H9 (cell line): ENCODE results near the gene DQX1. TPM values are rescaled to one million over a fixed set of nuclear protein-coding genes. Genes with fewer than 3 reads are reported as not detected.

ENCODE experiments used
- DNase-seq: peaks from one replicate; pipeline ENCODE4 v3.0.0-alpha.2; 2017
- H2AFZ ChIP-seq: one replicate; pipeline ENCODE4 v1.6.1; 2013; ENCODE audit warnings: mild to moderate bottlenecking, low read length, control low read depth, moderate library complexity
- H2AK5ac ChIP-seq: 2 replicates; pipeline ENCODE4 v1.6.1; 2013; ENCODE audit warnings: low read length, control low read depth, mixed read lengths; ENCODE audit not compliant: insufficient read length
- H2BK120ac ChIP-seq: one replicate; pipeline ENCODE4 v1.6.1; 2013; ENCODE audit warnings: low read depth, mild to moderate bottlenecking, low read length, control low read depth, inconsistent platforms; ENCODE audit not compliant: poor library complexity, severe bottlenecking
- H2BK12ac ChIP-seq: 2 replicates; pipeline ENCODE4 v1.6.1; 2013; ENCODE audit warnings: low read length, control low read depth, mixed read lengths, low read depth; ENCODE audit not compliant: insufficient read length
- H2BK15ac ChIP-seq: 2 replicates; pipeline ENCODE4 v1.6.1; 2013; ENCODE audit warnings: low read depth, low read length, control low read depth
- H2BK20ac ChIP-seq: one replicate; pipeline ENCODE4 v1.6.1; 2013; ENCODE audit warnings: low read depth, mild to moderate bottlenecking, low read length, control low read depth, inconsistent platforms; ENCODE audit not compliant: poor library complexity, severe bottlenecking
- H2BK5ac ChIP-seq: 2 replicates; pipeline ENCODE4 v1.6.1; 2013; ENCODE audit warnings: low read length, control low read depth, mixed read lengths; ENCODE audit not compliant: insufficient read length
- H3K14ac ChIP-seq: 2 replicates; pipeline ENCODE4 v1.6.1; 2013; ENCODE audit warnings: low read length, control low read depth; ENCODE audit not compliant: insufficient read depth
- H3K18ac ChIP-seq: 2 replicates; pipeline ENCODE4 v1.6.1; 2013; ENCODE audit warnings: low read depth, mild to moderate bottlenecking, mixed read lengths, low read length, control low read depth; ENCODE audit not compliant: insufficient read length
- H3K23ac ChIP-seq: 2 replicates; pipeline ENCODE4 v1.6.1; 2013; ENCODE audit warnings: low read length, control low read depth, mixed read lengths, low read depth; ENCODE audit not compliant: insufficient read length
- H3K23me2 ChIP-seq: 2 replicates; pipeline ENCODE4 v1.6.1; 2013; ENCODE audit warnings: low read depth, mild to moderate bottlenecking, mixed read lengths, low read length, control low read depth; ENCODE audit not compliant: insufficient read length, poor library complexity, severe bottlenecking
- H3K27ac ChIP-seq: 2 replicates; pipeline ENCODE4 v1.5.1; 2013; ENCODE audit warnings: low read length, control low read depth, mixed read lengths, low read depth; ENCODE audit not compliant: insufficient read length
- H3K27me3 ChIP-seq: 2 replicates; pipeline ENCODE4 v1.6.1; 2013; ENCODE audit warnings: low read length, control low read depth, inconsistent platforms; ENCODE audit not compliant: insufficient read depth
- H3K4ac ChIP-seq: 2 replicates; pipeline ENCODE4 v1.6.1; 2013; ENCODE audit warnings: low read depth, mild to moderate bottlenecking, control low read depth, inconsistent platforms, low read length, moderate library complexity
- H3K4me1 ChIP-seq: 2 replicates; pipeline ENCODE4 v1.6.1; 2013; ENCODE audit warnings: low read length, control low read depth, inconsistent platforms; ENCODE audit not compliant: insufficient read depth
- H3K4me2 ChIP-seq: 2 replicates; pipeline ENCODE4 v1.6.1; 2013; ENCODE audit warnings: low read length, control low read depth, mixed read lengths; ENCODE audit not compliant: insufficient read length, insufficient read depth
- H3K56ac ChIP-seq: 2 replicates; pipeline ENCODE4 v1.6.1; 2013; ENCODE audit warnings: low read depth, mild to moderate bottlenecking, mixed read lengths, low read length, control low read depth; ENCODE audit not compliant: insufficient read length
- H3K79me1 ChIP-seq: 2 replicates; pipeline ENCODE4 v1.6.1; 2013; ENCODE audit warnings: low read depth, mild to moderate bottlenecking, moderate library complexity, low read length, control low read depth, inconsistent platforms; ENCODE audit not compliant: insufficient read depth, poor library complexity, severe bottlenecking
- H3K79me2 ChIP-seq: 2 replicates; pipeline ENCODE4 v1.6.1; 2013; ENCODE audit warnings: low read length, control low read depth, inconsistent platforms; ENCODE audit not compliant: insufficient read depth
- H3K9ac ChIP-seq: 2 replicates; pipeline ENCODE4 v1.6.1; 2013; ENCODE audit warnings: low read length, control low read depth, mixed read lengths; ENCODE audit not compliant: insufficient read length; ENCODE audit errors: extremely low read depth
- H3K9me3 ChIP-seq: one replicate; pipeline ENCODE4 v1.6.1; 2013; ENCODE audit warnings: low read depth, low read length, inconsistent platforms; ENCODE audit not compliant: control insufficient read depth
- H3T11ph ChIP-seq: one replicate; pipeline ENCODE4 v1.6.1; 2013; ENCODE audit warnings: mild to moderate bottlenecking, low read length, control low read depth, inconsistent platforms
- H4K20me1 ChIP-seq: one replicate; pipeline ENCODE4 v1.6.1; 2013; ENCODE audit not compliant: control insufficient read depth, insufficient read length, insufficient read depth
- H4K5ac ChIP-seq: 2 replicates; pipeline ENCODE4 v1.6.1; 2013; ENCODE audit warnings: low read depth, mild to moderate bottlenecking, mixed read lengths, low read length, control low read depth; ENCODE audit not compliant: insufficient read length
- H4K8ac ChIP-seq: replicated peaks from 2 replicates; pipeline ENCODE4 v1.6.1; 2013; ENCODE audit warnings: low read length, control low read depth, mixed read lengths, low read depth; ENCODE audit not compliant: insufficient read length
- H4K91ac ChIP-seq: 2 replicates; pipeline ENCODE4 v1.6.1; 2013; ENCODE audit warnings: low read depth, mild to moderate bottlenecking, moderate library complexity, mixed read lengths, low read length, control low read depth; ENCODE audit not compliant: insufficient read length
- H3K27ac Mint-ChIP-seq, 3 experiments: 2 replicates in 2 of 3; 3 replicates in 1 of 3; pipeline ENCODE4 v1.8.0; 2020 to 2021; ENCODE audit warnings: mixed read lengths in 3 of 3, mild to moderate bottlenecking in 1 of 3, moderate library complexity in 1 of 3
- H3K27me3 Mint-ChIP-seq: 2 replicates; pipeline ENCODE4 v1.8.0; 2021; ENCODE audit warnings: low read depth, mild to moderate bottlenecking, moderate library complexity, mixed read lengths
- H3K36me3 Mint-ChIP-seq, 3 experiments: 2 replicates in 2 of 3; 3 replicates in 1 of 3; pipeline ENCODE4 v1.8.0; 2020 to 2021; ENCODE audit warnings: low read depth in 3 of 3, mixed read lengths in 3 of 3; ENCODE audit not compliant: insufficient read depth in 1 of 3
- H3K4me1 Mint-ChIP-seq, 2 experiments: 2 replicates each; pipeline ENCODE4 v1.8.0; 2020; ENCODE audit warnings: mixed read lengths in 2 of 2
- H3K4me3 Mint-ChIP-seq, 2 experiments: 2 replicates in 1 of 2; 3 replicates in 1 of 2; pipeline ENCODE4 v1.8.0; 2020 to 2021; ENCODE audit warnings: mild to moderate bottlenecking in 2 of 2, mixed read lengths in 2 of 2, moderate library complexity in 1 of 2
- H3K9me3 Mint-ChIP-seq, 2 experiments: 2 replicates in 1 of 2; 3 replicates in 1 of 2; pipeline ENCODE4 v1.8.0; 2020; ENCODE audit warnings: mild to moderate bottlenecking in 2 of 2, mixed read lengths in 2 of 2, moderate library complexity in 1 of 2
- CTCF ChIP-seq: fragments of 200-600 bp; sonication (generic); conservative IDR thresholded peaks from 3 replicates; pipeline ENCODE4 v1.8.0; 2021; ENCODE audit warnings: antibody characterized with exemption, mild to moderate bottlenecking
- WGBS: extraction: QIAGEN DNeasy Blood & Tissue Kit; methylation state at CpG from one replicate; pipeline ENCODE4 v1.1.7; 2013; ENCODE audit warnings: missing lambda C conversion rate, low lambda C conversion rate, mixed read lengths; ENCODE audit not compliant: insufficient read length; ENCODE audit errors: extremely low coverage; 5-methylcytosine and 5-hydroxymethylcytosine counted together
- total RNA-seq: library from RNA; stranded (reverse); gene quantifications from 2 replicates; pipeline ENCODE4 v1.2.1, GENCODE V29; 2021

DQX1 gene
- total RNA-seq, 1 experiment from 2014 or later, result 0.98 TPM

GRCh38 chr2:74571058-74571457, 45.0 kb upstream of the DQX1 start:
- no peak overlapping the region for H3K27ac Mint-ChIP-seq
- no peak overlapping the region for H3T11ph ChIP-seq
- no peak overlapping the region for H3K18ac ChIP-seq
- H2BK20ac ChIP-seq, result no peak overlapping the region
- H3K23ac ChIP-seq, result no peak overlapping the region
- no peak overlapping the region for H2BK15ac ChIP-seq
- H3K9ac ChIP-seq, result no peak overlapping the region
- no CpG with 5 or more reads among the region's 1 CpG for WGBS
- no peaks in the 10 kb centered on the region for H3K4me1 ChIP-seq
- no peak overlapping the region for H4K5ac ChIP-seq
- no peaks in the 10 kb centered on the region for H3K79me2 ChIP-seq
- no peak overlapping the region for H2BK5ac ChIP-seq
- no peak for TF ChIP-seq CTCF
- no peaks in the 10 kb centered on the region for H3K9me3 Mint-ChIP-seq
- no peak overlapping the region for H3K4me3 Mint-ChIP-seq
- H4K8ac ChIP-seq, result no peak overlapping the region
- H3K4me2 ChIP-seq, result no peak overlapping the region
- no peaks in the 10 kb centered on the region for H3K23me2 ChIP-seq
- no peak overlapping the region for H3K56ac ChIP-seq
- H3K79me1 ChIP-seq, result no peaks in the 10 kb centered on the region
- H3K9me3 ChIP-seq, result no peaks in the 10 kb centered on the region
- H2BK120ac ChIP-seq, result no peak overlapping the region
- H2AFZ ChIP-seq, result no peak overlapping the region
- no peaks in the 10 kb centered on the region for H3K36me3 Mint-ChIP-seq
- H3K27me3 Mint-ChIP-seq, result peaks cover 8% of the 10 kb centered on the region
- no peak for DNase-seq
- no peaks in the 10 kb centered on the region for H3K27me3 ChIP-seq
- no peaks in the 10 kb centered on the region for H4K20me1 ChIP-seq
- H2BK12ac ChIP-seq, result no peak overlapping the region
- no peak overlapping the region for H4K91ac ChIP-seq
- H3K4me1 Mint-ChIP-seq, result no peaks in the 10 kb centered on the region
- H3K14ac ChIP-seq, result no peak overlapping the region
- H3K27ac ChIP-seq, result no peak overlapping the region
- H3K4ac ChIP-seq, result no peak overlapping the region
- no peak overlapping the region for H2AK5ac ChIP-seq
